ENCODE data around the gene PIGQ. TPM values are rescaled to one million over a fixed set of nuclear protein-coding genes. Genes with fewer than 3 reads are reported as not detected.

Gene PIGQ
- total RNA-seq, result 10 to 100 TPM; 25.6 to 59.3 TPM

DNA sequence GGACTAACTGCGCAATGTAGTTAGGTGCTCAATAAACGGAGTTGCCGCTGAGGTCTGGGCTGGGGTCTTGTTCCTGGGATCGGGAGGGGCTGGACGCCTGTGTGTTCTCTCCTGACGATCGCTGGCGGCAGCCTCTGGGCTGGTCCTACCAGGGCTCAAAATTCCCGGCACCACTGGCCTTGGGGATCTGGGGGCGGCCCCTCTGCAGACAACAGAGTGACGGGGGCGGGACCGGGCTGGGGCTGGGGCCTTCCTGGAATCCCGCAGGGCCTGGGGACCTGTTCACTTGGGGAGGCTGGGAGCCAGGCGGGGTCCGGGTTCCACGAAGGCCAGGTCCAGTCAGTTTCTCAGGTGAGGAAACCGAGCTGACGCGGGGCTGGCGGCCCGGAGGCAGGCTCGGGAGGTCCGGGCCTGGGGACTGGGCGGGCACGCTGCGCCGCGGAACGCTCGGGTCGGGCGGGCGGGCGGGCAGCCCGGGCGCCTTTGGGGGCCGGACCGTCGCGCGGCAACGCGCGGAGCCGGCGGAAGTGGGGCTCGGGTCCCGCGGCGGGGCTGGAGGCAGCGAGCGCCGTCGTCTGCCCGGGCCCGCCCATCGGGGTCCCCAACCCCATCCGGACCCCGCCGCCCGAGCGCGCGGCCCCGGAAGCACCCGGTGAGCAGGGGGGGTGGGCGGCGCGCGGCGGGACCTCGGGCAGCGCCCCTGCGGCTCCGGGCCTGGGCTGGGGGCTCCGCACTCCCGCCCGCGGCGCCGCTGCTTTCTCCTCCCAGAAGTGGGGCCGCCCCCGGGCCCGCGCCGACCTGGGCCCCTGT lies at the start of gene PIGQ:
Gene PIGQ (plus strand): TSS at position 524 of the 810 bp plus-strand sequence. CDS start 4,107 bp downstream, outside the sequence.
- no peaks in the 10 kb centered on the region for H3K9me3 ChIP-seq
- peak; percentile 65 for DNase-seq
- H3K36me3 ChIP-seq, result no peaks in the 10 kb centered on the region
- peak within 1 kb of the TSS; percentile 74 to 81 for H3K9ac ChIP-seq (ENCODE audit: low read depth in 2 of 2, low read length in 2 of 2)
- H3K27me3 ChIP-seq, result no peaks in the 10 kb centered on the region
- TF ChIP-seq, protein P1, sequence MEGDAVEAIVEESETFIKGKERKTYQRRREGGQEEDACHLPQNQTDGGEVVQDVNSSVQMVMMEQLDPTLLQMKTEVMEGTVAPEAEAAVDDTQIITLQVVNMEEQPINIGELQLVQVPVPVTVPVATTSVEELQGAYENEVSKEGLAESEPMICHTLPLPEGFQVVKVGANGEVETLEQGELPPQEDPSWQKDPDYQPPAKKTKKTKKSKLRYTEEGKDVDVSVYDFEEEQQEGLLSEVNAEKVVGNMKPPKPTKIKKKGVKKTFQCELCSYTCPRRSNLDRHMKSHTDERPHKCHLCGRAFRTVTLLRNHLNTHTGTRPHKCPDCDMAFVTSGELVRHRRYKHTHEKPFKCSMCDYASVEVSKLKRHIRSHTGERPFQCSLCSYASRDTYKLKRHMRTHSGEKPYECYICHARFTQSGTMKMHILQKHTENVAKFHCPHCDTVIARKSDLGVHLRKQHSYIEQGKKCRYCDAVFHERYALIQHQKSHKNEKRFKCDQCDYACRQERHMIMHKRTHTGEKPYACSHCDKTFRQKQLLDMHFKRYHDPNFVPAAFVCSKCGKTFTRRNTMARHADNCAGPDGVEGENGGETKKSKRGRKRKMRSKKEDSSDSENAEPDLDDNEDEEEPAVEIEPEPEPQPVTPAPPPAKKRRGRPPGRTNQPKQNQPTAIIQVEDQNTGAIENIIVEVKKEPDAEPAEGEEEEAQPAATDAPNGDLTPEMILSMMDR (IDR thresholded peaks at IDR 0.05), result no peak
- peaks cover 20% of the 10 kb centered on the region for H3K4me1 ChIP-seq
- H3K4me3 ChIP-seq, result peak within 1 kb of the TSS; percentile 84
- intact Hi-C loops (cut with DNase I), result no loop called here
- peak within 1 kb of the TSS; percentile 69 for H3K27ac ChIP-seq

- TF ChIP-seq, protein P1 (IDR thresholded peaks at IDR 0.05), result no peak
- Histone ChIP-seq H3K27me3 (no peaks in the 10 kb centered on the region), H3K4me3 (no peak overlapping the region), H3K9me3 (no peaks in the 10 kb centered on the region), H3K9ac (ENCODE audit: low read depth in 2 of 2, low read length in 2 of 2) (no peak overlapping the region), H3K36me3 (no peaks in the 10 kb centered on the region), H3K4me1 (peaks cover 5% of the 10 kb centered on the region), H3K27ac (no peak overlapping the region)
- intact Hi-C loops (cut with DNase I), result no loop called here
- DNase-seq, result no peak
Measured at GRCh38 chr16:520847-521246, 48.9 kb upstream of the PIGQ start.

GRCh38 chr16:521381-522210 lies 48.2 kb upstream of the PIGQ start:
- no peaks in the 10 kb centered on the region for H3K36me3 ChIP-seq
- intact Hi-C loops (cut with DNase I), result no loop called here
- TF ChIP-seq, protein P1 (IDR thresholded peaks at IDR 0.05), result peak; percentile 34
- no peak overlapping the region for H3K27ac ChIP-seq
- no peak overlapping the region for H3K4me3 ChIP-seq
- peak; percentile 80 for DNase-seq
- no peaks in the 10 kb centered on the region for H3K9me3 ChIP-seq
- H3K27me3 ChIP-seq, result no peaks in the 10 kb centered on the region
- H3K4me1 ChIP-seq, result peaks cover 13% of the 10 kb centered on the region
- no peak overlapping the region for H3K9ac ChIP-seq (ENCODE audit: low read depth in 2 of 2, low read length in 2 of 2)

GRCh38 chr16:522320-523096 lies 47.3 kb upstream of the PIGQ start:
- Histone ChIP-seq H3K4me3 (no peak overlapping the region), H3K27me3 (no peaks in the 10 kb centered on the region), H3K4me1 (peaks cover 15% of the 10 kb centered on the region), H3K9me3 (no peaks in the 10 kb centered on the region), H3K9ac (ENCODE audit: low read depth in 2 of 2, low read length in 2 of 2) (no peak overlapping the region), H3K36me3 (no peaks in the 10 kb centered on the region), H3K27ac (no peak overlapping the region)
- intact Hi-C loops (cut with DNase I), result no loop called here
- DNase-seq, result no peak
- TF ChIP-seq, protein P1 (IDR thresholded peaks at IDR 0.05), result no peak

All from colonic mucosa (tissue), 4 donors.